ENCODE results near the gene NPHS2. TPM values are rescaled to one million over a fixed set of nuclear protein-coding genes. Genes with fewer than 3 reads are reported as not detected.
A peak's percentile ranks its signal among the peaks of the same experiment; 100 is the strongest.

Gene NPHS2
- polyA plus RNA-seq, 1 donor (not counting 4 experiments of a cell fraction or from before 2014, with no cell fraction given): not detected

DNA sequence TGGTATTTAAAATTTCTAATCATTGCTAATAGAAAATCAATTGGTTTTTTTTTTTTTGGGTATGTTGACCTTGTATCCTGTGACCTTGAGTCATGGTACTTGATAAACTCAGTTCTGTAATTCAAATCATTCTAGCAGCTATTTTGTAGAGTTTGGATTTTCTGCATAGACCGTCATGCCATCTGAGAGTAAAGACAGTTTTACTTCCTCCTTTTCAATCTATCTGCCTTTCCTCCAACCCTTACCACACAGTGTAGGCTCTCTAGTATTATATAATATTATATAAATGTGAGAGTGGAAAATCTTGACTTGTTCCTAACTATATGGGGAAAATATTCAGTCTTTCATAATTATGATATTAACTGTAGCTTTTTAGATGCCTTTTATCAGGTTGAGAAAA lies 22.9 kb upstream of the NPHS2 start:
- Histone ChIP-seq H3K36me3 (ENCODE audit: control insufficient read depth in 2 of 2, extremely low read depth in 1 of 2, insufficient read depth in 2 of 2, low read length in 2 of 2) (no peaks in the 10 kb centered on the region), H3K79me2 (ENCODE audit: control insufficient read depth, insufficient read depth, low read length) (no peaks in the 10 kb centered on the region), H3K4me2 (ENCODE audit: control insufficient read depth, extremely low read depth, insufficient read depth, low read depth, low read length) (no peak overlapping the region), H3K9me3 (ENCODE audit: control insufficient read depth, low read depth, low read length) (no peaks in the 10 kb centered on the region), H3K27me3 (ENCODE audit: control insufficient read depth, extremely low read depth, insufficient read depth, low read length) (peaks cover under 1% of the 10 kb centered on the region), H4K20me1 (ENCODE audit: control insufficient read depth, extremely low read depth, insufficient read depth, low read length) (no peaks in the 10 kb centered on the region), H3K9me1 (ENCODE audit: control insufficient read depth, extremely low read depth, insufficient read depth, low read length) (no peaks in the 10 kb centered on the region), H2AFZ (ENCODE audit: control insufficient read depth, low read length) (no peak overlapping the region), H3K27ac (ENCODE audit: control insufficient read depth, insufficient read depth, low read length) (no peak overlapping the region), H3K4me3 (ENCODE audit: control insufficient read depth in 2 of 3, extremely low read depth in 1 of 3, insufficient read depth in 2 of 3, low read depth in 1 of 3, low read length in 3 of 3) (no peak overlapping the region), H3K9ac (ENCODE audit: control insufficient read depth, extremely low read depth, insufficient read depth, low read length) (no peak overlapping the region), H3K4me1 (ENCODE audit: control insufficient read depth, extremely low read depth, insufficient read depth, low read length) (no peaks in the 10 kb centered on the region)
- TF ChIP-seq, protein P1, sequence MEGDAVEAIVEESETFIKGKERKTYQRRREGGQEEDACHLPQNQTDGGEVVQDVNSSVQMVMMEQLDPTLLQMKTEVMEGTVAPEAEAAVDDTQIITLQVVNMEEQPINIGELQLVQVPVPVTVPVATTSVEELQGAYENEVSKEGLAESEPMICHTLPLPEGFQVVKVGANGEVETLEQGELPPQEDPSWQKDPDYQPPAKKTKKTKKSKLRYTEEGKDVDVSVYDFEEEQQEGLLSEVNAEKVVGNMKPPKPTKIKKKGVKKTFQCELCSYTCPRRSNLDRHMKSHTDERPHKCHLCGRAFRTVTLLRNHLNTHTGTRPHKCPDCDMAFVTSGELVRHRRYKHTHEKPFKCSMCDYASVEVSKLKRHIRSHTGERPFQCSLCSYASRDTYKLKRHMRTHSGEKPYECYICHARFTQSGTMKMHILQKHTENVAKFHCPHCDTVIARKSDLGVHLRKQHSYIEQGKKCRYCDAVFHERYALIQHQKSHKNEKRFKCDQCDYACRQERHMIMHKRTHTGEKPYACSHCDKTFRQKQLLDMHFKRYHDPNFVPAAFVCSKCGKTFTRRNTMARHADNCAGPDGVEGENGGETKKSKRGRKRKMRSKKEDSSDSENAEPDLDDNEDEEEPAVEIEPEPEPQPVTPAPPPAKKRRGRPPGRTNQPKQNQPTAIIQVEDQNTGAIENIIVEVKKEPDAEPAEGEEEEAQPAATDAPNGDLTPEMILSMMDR (optimal IDR thresholded peaks at IDR 0.05 in 1 of 3, IDR thresholded peaks at IDR 0.05 in 1 of 3, conservative IDR thresholded peaks at IDR 0.05 in 1 of 3; ENCODE audit: extremely low read depth in 1 of 3, insufficient read depth in 2 of 3, low read length in 3 of 3): no peak
- no peak for TF ChIP-seq EZH2 (IDR thresholded peaks at IDR 0.05; ENCODE audit: low read length)
- FAIRE-seq (no peak), DNase-seq (ENCODE audit: low read depth, low spot score) (no peak)
- dilution Hi-C loops (cut with MboI; ENCODE audit: extremely low pct_ligation_motif_present, low sequenced_read_pairs): no loop called here

DNA sequence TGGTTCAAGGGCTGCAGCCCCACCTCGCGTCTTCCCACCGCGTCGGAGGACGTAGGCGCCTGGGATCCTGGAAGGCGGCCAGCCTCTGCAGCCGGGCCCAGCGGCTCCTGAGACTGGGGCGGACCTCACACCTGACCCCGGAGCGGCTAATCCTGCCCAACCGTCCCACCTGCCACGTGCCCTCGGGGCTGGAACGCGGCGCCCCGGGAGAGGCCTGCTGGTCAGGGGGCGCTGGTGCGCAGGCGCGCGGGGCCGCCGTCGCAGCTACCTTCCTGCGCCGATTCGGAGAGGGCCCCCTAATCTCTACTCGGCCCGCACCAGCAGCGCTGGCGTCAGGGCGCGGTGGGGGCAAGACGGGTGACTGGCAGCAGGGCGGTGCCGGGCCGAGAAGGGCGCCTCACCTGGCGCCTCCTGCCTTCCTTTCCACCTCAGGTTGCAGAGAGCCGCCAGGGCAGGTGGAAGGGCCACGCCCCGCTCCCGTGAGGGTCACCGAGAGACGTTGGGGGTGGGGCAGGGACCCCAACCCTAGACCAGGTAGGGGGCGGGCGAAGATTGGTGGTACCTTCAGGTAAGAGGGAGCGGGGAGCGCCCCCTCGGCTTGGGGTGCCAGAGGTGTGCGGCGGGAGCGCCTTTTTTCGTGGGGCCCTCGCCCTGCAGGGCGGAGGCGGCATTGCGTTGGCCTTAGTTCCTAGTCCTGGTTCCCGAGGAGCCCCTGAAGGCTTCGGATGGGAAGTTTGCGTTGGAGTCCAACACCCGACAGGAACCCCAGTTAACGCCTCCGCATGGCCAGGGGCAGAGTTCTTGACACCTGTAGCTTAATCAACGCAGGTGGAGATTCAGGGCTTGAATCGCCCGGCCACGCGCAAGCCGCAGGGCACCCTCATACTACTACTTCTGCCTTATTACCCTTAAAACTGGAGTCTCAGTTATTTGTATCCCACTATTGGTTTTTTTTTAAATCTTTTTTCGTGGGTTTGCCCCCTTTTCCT lies 16.1 kb upstream of the NPHS2 start, which contains the start of gene TDRD5:
TDRD5 (plus strand) TSS at position 241 of the 989 bp plus-strand sequence. CDS start 784 bp downstream, outside the sequence.
- Histone ChIP-seq H3K4me1 (ENCODE audit: control insufficient read depth, extremely low read depth, insufficient read depth, low read length) (no peaks in the 10 kb centered on the region), H3K27ac (ENCODE audit: control insufficient read depth, insufficient read depth, low read length) (no peak within 1 kb of the TSS), H3K79me2 (ENCODE audit: control insufficient read depth, insufficient read depth, low read length) (no peaks in the 10 kb centered on the region), H2AFZ (ENCODE audit: control insufficient read depth, low read length) (peak within 1 kb of the TSS; percentile 29), H3K9me3 (ENCODE audit: control insufficient read depth, low read depth, low read length) (no peaks in the 10 kb centered on the region), H3K9ac (ENCODE audit: control insufficient read depth, extremely low read depth, insufficient read depth, low read length) (no peak within 1 kb of the TSS), H3K4me2 (ENCODE audit: control insufficient read depth, extremely low read depth, insufficient read depth, low read depth, low read length) (peak within 1 kb of the TSS; percentile 50), H3K27me3 (ENCODE audit: control insufficient read depth, extremely low read depth, insufficient read depth, low read length) (peaks cover 34% of the 10 kb centered on the region), H3K4me3 (ENCODE audit: control insufficient read depth in 2 of 3, extremely low read depth in 1 of 3, insufficient read depth in 2 of 3, low read depth in 1 of 3, low read length in 3 of 3) (peak within 1 kb of the TSS; percentile 26 to 47 (median 32)), H3K36me3 (ENCODE audit: control insufficient read depth in 2 of 2, extremely low read depth in 1 of 2, insufficient read depth in 2 of 2, low read length in 2 of 2) (no peaks in the 10 kb centered on the region), H4K20me1 (ENCODE audit: control insufficient read depth, extremely low read depth, insufficient read depth, low read length) (no peaks in the 10 kb centered on the region), H3K9me1 (ENCODE audit: control insufficient read depth, extremely low read depth, insufficient read depth, low read length) (no peaks in the 10 kb centered on the region)
- no peak for DNase-seq (ENCODE audit: low read depth, low spot score)
- no peak for FAIRE-seq
- dilution Hi-C loops (cut with MboI; ENCODE audit: extremely low pct_ligation_motif_present, low sequenced_read_pairs): no loop called here
- TF ChIP-seq, protein P1 (optimal IDR thresholded peaks at IDR 0.05 in 1 of 3, IDR thresholded peaks at IDR 0.05 in 1 of 3, conservative IDR thresholded peaks at IDR 0.05 in 1 of 3; ENCODE audit: extremely low read depth in 1 of 3, insufficient read depth in 2 of 3, low read length in 3 of 3): peak in 1 of 3 experiments; percentile 7
- TF ChIP-seq EZH2 (IDR thresholded peaks at IDR 0.05; ENCODE audit: low read length): no peak

Measured in keratinocyte (primary cell).